GM20000 (cell line): ENCODE results near the gene ZNF804B.

Source experiments
- DNase-seq: peaks from one replicate; pipeline ENCODE4 v3.0.0; 2012; ENCODE audit warnings: low spot score
- TF ChIP-seq, protein P1 (sequence below): IDR thresholded peaks from 2 replicates; pipeline ENCODE4 v1.5.1; 2012; ENCODE audit warnings: mild to moderate bottlenecking, control low read depth; ENCODE audit errors: extremely low read depth, missing control alignments

ZNF804B gene

DNA sequence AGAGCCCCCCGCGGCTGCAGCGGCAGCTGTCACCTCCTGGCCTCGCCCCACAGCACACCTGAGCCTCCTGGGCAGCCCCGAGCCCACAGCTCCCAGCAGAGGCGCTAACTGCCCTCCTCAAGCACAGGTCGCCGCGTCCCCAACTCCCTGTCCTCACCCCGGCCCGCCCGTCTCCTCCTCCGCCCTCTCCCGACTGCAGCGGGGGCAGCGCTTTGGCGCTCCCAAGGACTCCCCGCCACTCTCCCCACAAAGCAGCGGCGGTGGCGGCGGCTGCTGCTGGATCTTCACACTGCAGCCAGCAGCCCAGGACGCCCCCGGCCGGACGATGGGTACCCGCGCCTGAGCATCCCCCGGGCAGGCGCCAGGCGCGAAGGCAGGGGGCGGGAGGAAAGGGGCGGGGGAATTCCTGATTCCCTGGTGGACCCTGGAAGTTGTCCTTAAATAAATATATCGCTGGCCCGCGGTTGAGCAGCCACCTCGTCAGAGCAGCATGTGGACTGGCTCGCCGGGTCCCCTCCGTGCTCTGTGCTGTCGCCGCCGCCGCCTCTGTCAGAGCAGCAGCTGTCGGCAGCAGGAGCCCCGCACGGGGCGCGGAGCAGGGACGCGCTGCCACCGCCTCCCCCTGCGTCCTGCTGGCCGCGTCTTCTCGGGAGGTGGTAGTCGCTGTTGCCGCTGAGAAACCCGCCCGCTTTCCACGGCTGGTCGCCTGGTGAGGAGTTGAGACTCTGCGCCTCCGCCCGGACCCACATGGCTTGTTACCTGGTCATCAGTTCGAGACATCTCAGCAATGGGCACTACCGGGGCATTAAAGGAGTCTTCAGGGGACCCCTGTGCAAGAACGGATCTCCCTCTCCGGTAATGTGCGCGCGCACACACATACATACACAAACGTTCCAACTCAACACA, at the start of gene ZNF804B:
Gene ZNF804B (plus strand): TSS at position 471 of the 906 bp plus-strand sequence. CDS start 277 bp downstream, at position 748.
- peak; percentile 13 for DNase-seq
- TF ChIP-seq, protein P1, sequence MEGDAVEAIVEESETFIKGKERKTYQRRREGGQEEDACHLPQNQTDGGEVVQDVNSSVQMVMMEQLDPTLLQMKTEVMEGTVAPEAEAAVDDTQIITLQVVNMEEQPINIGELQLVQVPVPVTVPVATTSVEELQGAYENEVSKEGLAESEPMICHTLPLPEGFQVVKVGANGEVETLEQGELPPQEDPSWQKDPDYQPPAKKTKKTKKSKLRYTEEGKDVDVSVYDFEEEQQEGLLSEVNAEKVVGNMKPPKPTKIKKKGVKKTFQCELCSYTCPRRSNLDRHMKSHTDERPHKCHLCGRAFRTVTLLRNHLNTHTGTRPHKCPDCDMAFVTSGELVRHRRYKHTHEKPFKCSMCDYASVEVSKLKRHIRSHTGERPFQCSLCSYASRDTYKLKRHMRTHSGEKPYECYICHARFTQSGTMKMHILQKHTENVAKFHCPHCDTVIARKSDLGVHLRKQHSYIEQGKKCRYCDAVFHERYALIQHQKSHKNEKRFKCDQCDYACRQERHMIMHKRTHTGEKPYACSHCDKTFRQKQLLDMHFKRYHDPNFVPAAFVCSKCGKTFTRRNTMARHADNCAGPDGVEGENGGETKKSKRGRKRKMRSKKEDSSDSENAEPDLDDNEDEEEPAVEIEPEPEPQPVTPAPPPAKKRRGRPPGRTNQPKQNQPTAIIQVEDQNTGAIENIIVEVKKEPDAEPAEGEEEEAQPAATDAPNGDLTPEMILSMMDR: no peak

DNA sequence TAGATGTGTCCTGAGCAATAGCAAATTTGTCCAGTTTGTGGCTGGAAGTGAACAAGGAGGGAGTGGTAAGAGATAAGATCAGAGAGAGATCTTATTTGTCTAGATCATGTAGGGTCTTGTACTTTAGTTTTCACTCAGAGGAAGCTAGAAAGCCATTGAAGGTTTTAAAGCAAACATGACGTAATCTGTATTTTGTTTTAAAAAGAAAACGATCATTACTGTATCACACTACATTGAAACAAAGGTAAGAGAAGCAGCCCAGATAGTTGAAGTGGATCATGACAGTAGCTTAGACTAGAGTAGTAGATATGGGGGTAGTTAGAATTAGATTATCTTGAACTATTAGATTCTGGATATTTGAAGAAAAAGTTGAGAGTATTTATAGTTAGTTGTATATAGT, 23.6 kb upstream of the ZNF804B start:
- TF ChIP-seq, protein P1: no peak
- no peak for DNase-seq

DNA sequence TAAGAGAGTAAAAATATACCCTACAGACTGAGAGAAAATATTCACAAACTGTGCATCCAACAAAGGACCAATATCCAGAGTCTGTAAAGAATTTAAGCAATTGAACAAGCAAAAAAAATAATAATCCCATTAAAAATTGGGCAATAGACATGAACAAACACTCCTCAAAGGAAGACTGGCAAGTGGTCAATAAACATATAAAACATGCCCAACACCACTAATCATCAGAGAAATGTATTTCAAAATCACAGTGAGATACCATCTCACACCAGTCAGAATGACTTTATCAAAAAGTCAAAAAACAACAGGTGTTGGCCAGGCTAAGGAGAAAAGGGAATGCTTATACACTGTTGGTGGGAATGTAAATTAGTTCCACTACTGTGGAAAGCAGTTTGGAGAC, 21.9 kb upstream of the ZNF804B start:
- no peak for DNase-seq
- TF ChIP-seq, protein P1: no peak

DNA sequence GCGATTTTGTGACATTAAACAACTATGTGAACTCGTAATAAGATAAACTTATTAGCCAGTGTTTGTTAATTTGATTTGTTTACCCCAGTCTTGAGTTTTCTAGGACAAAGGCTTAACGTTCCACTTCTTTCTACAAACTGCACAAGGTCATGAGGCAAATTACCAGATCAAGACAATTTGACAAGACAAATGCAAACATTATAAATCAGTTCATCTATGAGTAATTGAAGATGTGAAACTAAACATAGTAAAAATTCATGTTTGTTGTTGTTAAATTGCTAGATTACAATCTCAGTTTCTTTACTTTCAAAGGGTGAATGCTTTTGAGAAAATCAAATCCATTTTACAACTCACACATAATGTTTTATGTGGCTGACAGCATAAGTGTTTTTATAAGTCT, 13.4 kb upstream of the ZNF804B start:
- DNase-seq: no peak
- TF ChIP-seq, protein P1: no peak

DNA sequence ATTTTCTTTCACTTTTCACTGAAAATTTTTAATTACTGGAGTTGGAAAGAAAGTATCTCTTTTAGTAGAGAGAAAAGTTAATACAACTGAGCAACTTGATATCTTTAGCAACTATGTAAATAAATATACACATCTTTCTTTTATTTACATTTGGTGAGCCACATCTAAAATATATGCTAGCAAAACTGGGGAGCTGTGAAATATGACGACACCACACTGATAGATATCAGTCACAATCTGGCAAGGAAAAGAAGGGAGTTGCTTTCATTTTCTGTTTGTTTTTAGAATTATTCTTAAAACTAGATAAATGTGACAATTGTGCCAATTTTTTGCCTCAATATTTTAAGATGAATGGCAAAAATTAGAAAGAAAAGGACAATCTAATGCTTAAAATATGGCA, 2.7 kb upstream of the ZNF804B start:
- no peak for DNase-seq
- TF ChIP-seq, protein P1: no peak

DNA sequence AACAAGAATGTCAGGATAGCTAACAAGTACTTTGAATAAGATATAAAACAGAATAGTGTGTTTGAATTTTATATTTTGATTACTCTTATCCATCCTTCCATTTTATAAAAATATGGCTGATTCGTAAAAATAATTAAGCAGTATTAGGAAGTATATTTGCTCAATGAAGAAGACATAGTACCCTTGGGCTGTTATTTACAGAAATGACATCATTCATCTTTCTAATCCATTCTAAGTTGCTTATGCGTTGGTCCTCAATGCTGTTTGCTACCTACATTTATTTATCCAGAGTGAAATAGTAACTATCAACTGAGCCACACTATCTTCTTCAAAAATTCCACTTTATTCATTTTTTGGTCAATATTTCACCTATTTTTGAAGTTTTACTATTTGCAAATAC, 2.1 kb upstream of the ZNF804B start:
- no peak for DNase-seq
- TF ChIP-seq, protein P1: no peak

DNA sequence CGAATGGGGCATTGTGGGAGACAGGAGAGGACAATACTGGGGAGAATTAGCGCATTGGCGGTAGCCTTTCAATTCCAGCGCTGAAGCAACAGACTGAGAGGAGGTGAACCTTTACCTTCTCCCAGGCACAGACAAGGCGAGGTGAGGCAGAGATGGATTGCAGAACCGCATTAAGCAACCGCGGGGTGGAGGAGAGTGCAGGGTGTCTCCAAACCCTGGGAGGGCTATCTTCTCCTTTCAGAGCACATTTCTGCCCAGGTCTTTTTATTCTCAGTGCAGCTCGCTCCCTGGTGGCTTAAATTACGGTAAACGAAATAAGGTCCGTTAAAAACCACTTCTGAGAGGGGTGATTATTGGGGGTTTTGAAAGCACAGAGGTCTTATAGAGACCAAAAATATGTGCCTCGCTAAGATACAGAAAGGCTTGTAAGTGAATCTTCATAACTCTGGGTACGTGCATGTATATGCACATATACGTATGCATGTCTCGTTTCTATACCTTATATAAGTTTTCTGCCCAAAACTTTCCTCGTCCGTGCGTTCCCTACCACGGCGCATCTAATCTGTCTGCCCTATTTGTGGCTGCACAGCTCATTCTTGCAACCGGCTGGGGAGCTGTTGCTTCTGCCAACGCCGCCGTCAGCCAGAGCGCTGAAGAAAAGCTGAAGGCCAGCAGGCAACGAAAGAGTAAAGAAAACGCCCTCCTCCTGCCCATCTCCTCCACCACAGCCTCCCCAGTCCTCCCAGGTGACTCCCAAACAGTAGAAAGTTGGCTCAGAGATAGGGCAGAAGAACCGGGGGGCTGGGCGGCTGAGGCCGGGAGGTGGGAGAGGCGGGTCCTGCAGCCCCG, 895 bp upstream of the ZNF804B start:
- TF ChIP-seq, protein P1: no peak
- peak; percentile 7 for DNase-seq
